ENCODE measurements around the gene SLC44A1.
A peak's percentile ranks its signal among the peaks of the same experiment; 100 is the strongest.

DNA sequence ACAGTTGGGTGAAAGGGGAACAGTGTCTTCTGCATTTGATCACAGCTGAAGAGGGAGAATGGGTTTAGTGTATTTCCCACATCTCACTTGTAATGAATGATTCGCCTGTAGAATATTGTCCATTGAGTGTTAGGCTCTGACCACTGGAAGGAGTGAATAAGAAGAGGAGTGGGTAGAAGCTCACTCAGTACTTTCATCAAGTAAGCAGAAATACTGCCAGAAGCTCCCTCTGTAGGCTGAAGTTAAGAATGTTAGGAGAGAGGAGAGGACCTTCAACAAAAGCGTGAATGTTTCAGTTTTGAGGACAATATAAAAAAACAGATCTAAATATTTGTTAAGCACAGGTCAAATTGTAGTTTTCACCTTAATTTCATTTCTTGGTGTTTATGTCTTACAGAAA lies 230.9 kb downstream of the SLC44A1 start:
- TF ChIP-seq, protein P1, sequence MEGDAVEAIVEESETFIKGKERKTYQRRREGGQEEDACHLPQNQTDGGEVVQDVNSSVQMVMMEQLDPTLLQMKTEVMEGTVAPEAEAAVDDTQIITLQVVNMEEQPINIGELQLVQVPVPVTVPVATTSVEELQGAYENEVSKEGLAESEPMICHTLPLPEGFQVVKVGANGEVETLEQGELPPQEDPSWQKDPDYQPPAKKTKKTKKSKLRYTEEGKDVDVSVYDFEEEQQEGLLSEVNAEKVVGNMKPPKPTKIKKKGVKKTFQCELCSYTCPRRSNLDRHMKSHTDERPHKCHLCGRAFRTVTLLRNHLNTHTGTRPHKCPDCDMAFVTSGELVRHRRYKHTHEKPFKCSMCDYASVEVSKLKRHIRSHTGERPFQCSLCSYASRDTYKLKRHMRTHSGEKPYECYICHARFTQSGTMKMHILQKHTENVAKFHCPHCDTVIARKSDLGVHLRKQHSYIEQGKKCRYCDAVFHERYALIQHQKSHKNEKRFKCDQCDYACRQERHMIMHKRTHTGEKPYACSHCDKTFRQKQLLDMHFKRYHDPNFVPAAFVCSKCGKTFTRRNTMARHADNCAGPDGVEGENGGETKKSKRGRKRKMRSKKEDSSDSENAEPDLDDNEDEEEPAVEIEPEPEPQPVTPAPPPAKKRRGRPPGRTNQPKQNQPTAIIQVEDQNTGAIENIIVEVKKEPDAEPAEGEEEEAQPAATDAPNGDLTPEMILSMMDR (IDR thresholded peaks at IDR 0.05), result peak in 4 of 5 experiments; percentile 22 to 35 (median 29)
- no peak for TF ChIP-seq POLR2AphosphoS5 (IDR thresholded peaks at IDR 0.05)
- no peak for TF ChIP-seq POLR2A (IDR thresholded peaks at IDR 0.05)
